Measurements from ENCODE around the gene SPA17. TPM values are rescaled to one million over a fixed set of nuclear protein-coding genes. Genes with fewer than 3 reads are reported as not detected.

SPA17 gene
- total RNA-seq, 1 donor from 2014 or later = 13.6 TPM

DNA sequence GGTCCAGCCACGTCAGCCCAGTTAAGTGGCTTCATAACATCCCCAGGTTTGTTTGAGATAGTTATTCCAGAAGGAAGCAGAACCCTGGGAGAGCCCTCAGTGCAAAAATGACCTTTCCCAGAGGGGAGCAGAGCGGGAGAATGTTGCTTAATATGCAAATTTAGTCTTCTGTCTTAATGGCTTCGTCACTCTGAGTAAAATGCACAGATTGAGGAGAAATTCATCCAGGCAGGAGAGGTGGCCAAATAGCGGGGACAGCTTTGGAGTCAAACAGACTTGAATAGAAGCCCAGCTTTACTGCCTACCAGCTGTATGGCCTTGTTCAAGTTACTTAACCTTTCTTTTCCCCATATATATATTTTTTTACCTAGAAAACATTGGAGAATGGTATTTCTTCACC is 53.8 kb downstream of the SPA17 start:
- no peaks in the 10 kb centered on the region for H3K36me3 Mint-ChIP-seq (ENCODE audit: insufficient read depth)
- no peak overlapping the region for H3K4me3 Mint-ChIP-seq (ENCODE audit: low read depth)
- H3K27me3 Mint-ChIP-seq = peaks cover 20% of the 10 kb centered on the region
- TF ChIP-seq, protein P1, sequence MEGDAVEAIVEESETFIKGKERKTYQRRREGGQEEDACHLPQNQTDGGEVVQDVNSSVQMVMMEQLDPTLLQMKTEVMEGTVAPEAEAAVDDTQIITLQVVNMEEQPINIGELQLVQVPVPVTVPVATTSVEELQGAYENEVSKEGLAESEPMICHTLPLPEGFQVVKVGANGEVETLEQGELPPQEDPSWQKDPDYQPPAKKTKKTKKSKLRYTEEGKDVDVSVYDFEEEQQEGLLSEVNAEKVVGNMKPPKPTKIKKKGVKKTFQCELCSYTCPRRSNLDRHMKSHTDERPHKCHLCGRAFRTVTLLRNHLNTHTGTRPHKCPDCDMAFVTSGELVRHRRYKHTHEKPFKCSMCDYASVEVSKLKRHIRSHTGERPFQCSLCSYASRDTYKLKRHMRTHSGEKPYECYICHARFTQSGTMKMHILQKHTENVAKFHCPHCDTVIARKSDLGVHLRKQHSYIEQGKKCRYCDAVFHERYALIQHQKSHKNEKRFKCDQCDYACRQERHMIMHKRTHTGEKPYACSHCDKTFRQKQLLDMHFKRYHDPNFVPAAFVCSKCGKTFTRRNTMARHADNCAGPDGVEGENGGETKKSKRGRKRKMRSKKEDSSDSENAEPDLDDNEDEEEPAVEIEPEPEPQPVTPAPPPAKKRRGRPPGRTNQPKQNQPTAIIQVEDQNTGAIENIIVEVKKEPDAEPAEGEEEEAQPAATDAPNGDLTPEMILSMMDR (IDR thresholded peaks at IDR 0.05; ENCODE audit: unreplicated experiment) = no peak
- no peaks in the 10 kb centered on the region for H3K9me3 Mint-ChIP-seq (ENCODE audit: low read depth)
- no peak overlapping the region for H3K27ac Mint-ChIP-seq
- no peak for DNase-seq (ENCODE audit: low spot score, unreplicated experiment)
- H3K4me1 Mint-ChIP-seq (ENCODE audit: low read depth) = peaks cover 24% of the 10 kb centered on the region

DNA sequence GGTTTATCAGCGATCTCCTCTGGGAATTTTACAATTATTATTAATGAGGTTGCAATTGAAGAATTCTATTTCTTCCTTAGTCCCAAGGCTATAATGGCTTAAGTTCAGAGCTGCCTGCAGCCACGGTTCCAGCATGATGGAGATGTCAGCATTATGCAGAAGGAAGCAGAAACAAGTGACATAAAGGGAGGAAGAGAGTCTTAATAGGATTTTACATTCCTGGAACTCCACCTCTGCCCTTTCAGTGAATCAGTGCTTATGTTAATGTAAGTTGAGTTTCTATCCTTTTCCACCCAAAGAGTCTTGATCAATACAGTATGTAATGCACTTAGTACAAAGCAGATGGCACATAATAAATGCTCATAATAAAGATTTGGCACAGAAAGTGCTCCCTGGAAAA is 54.4 kb downstream of the SPA17 start:
- TF ChIP-seq, protein P1 (IDR thresholded peaks at IDR 0.05; ENCODE audit: unreplicated experiment) = no peak
- no peak overlapping the region for H3K27ac Mint-ChIP-seq

DNA sequence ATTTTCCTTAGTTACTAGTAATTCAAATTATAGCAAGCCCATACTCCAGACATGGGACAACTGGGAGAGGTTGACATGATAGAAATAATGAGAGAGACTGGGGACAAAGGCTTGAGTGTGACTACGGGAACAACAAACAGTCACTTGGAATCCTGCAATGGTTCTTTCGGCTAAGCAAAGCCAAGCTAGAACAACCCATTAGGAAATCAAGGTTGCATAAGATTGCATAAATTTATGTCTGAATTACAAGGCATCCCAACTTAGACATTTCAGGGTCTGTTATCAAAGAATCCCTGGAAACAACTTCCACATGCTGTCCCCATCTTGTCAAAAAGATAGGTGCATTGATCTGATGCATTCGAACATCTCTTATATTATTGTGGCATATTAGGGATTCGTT is 55.9 kb downstream of the SPA17 start:
- TF ChIP-seq, protein P1 (IDR thresholded peaks at IDR 0.05; ENCODE audit: unreplicated experiment) = no peak
- Mint-ChIP-seq H3K27me3 (peaks cover 14% of the 10 kb centered on the region), H3K4me3 (ENCODE audit: low read depth) (no peak overlapping the region), H3K9me3 (ENCODE audit: low read depth) (no peaks in the 10 kb centered on the region), H3K27ac (no peak overlapping the region), H3K36me3 (ENCODE audit: insufficient read depth) (no peaks in the 10 kb centered on the region), H3K4me1 (ENCODE audit: low read depth) (peaks cover 16% of the 10 kb centered on the region)
- DNase-seq (ENCODE audit: low spot score, unreplicated experiment) = no peak

More for the DNA sequence above, 54.4 kb downstream of the SPA17 start:
- Mint-ChIP-seq H3K9me3 (ENCODE audit: low read depth) (no peaks in the 10 kb centered on the region), H3K27me3 (peaks cover 14% of the 10 kb centered on the region), H3K4me1 (ENCODE audit: low read depth) (peaks cover 21% of the 10 kb centered on the region), H3K36me3 (ENCODE audit: insufficient read depth) (no peaks in the 10 kb centered on the region), H3K4me3 (ENCODE audit: low read depth) (no peak overlapping the region)
- no peak for DNase-seq (ENCODE audit: low spot score, unreplicated experiment)

DNA sequence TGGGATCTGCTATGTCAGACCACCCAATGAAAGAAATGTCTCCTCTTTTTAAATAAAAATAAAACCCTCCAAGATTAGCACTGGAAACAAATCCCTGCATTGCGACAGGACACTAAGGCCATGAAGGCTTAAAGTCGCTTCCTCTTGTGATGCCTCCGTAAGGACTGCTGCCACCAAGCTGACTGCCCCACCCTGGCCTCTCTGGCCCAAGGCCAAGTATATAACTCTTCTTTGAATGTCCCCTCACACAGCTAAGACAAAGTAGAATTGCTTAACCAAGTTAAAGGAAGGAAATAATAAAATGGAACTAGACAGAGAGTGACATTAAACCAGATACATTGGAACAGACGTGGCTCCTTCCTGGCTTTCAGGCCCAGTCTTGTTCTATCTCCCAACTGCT is 58.5 kb downstream of the SPA17 start:
- H3K4me1 Mint-ChIP-seq (ENCODE audit: low read depth) = no peaks in the 10 kb centered on the region
- H3K36me3 Mint-ChIP-seq (ENCODE audit: insufficient read depth) = no peaks in the 10 kb centered on the region
- TF ChIP-seq, protein P1 (IDR thresholded peaks at IDR 0.05; ENCODE audit: unreplicated experiment) = no peak
- H3K4me3 Mint-ChIP-seq (ENCODE audit: low read depth) = no peak overlapping the region
- H3K9me3 Mint-ChIP-seq (ENCODE audit: low read depth) = no peaks in the 10 kb centered on the region
- H3K27me3 Mint-ChIP-seq = peaks cover 34% of the 10 kb centered on the region
- no peak overlapping the region for H3K27ac Mint-ChIP-seq
- no peak for DNase-seq (ENCODE audit: low spot score, unreplicated experiment)

DNA sequence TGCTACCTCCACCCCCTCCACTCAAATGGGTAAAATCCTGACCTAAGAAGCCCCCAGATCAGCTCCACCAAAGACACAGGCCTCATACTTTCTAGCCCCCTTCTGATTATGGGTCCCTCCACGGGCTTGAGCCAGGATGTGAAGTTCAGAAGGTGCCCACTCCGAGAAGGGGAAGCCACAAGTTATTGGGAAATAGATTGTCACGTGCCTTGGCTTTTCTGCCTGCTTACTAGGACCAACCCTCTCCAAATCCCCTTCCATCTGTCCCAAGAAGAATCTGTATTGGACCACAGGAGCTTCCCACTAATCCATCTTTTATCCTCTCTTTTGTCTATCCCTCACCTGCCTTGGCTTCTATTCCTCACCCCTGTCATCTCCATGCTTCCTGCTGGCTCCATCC is 63.0 kb downstream of the SPA17 start:
- TF ChIP-seq, protein P1 (IDR thresholded peaks at IDR 0.05; ENCODE audit: unreplicated experiment) = no peak
- DNase-seq (ENCODE audit: low spot score, unreplicated experiment) = no peak
- Mint-ChIP-seq H3K36me3 (ENCODE audit: insufficient read depth) (no peaks in the 10 kb centered on the region), H3K9me3 (ENCODE audit: low read depth) (no peaks in the 10 kb centered on the region), H3K4me1 (ENCODE audit: low read depth) (peaks cover 7% of the 10 kb centered on the region), H3K27ac (peak overlapping the region; percentile 14), H3K4me3 (ENCODE audit: low read depth) (no peak overlapping the region), H3K27me3 (peaks cover 69% of the 10 kb centered on the region)

Data from progenitor cell of endocrine pancreas (in vitro differentiated cells).